K562 (cell line): ENCODE results near the gene CHST14. TPM values are rescaled to one million over a fixed set of nuclear protein-coding genes. Genes with fewer than 3 reads are reported as not detected.

Experiments used
- ASH1L ChIP-seq: fragments of 450-650 bp; IDR thresholded peaks from 2 replicates; pipeline ENCODE4 v1.6.1; 2018; ENCODE audit warnings: borderline replicate concordance, mild to moderate bottlenecking, low read depth; ENCODE audit not compliant: partially characterized antibody
- CTCFL ChIP-seq: IDR thresholded peaks from 2 replicates; pipeline ENCODE4 v1.6.1; 2011; ENCODE audit warnings: borderline replicate concordance, low read depth, mild to moderate bottlenecking, moderate library complexity, low read length; ENCODE audit not compliant: insufficient read depth, poor library complexity, severe bottlenecking
- EGR1 ChIP-seq: fragments of 450-650 bp; conservative IDR thresholded peaks from 2 replicates; pipeline ENCODE4 v1.6.1; 2017; ENCODE audit warnings: mild to moderate bottlenecking
- ELK1 ChIP-seq: sonication (generic); formaldehyde crosslinking; IDR thresholded peaks from 2 replicates; pipeline ENCODE4 v1.8.1; 2022; ENCODE audit warnings: missing genetic modification reagents
- ETV1 ChIP-seq: fragments of 450-650 bp; conservative IDR thresholded peaks from 2 replicates; pipeline ENCODE4 v1.6.1; 2016; ENCODE audit warnings: missing genetic modification characterization, control low read depth, low read depth, missing compliant biosample characterization
- HDGF ChIP-seq: fragments of 450-650 bp; IDR thresholded peaks from 2 replicates; pipeline ENCODE4 v1.6.1; 2016
- MAFG ChIP-seq: fragments of 450-650 bp; conservative IDR thresholded peaks from 2 replicates; pipeline ENCODE4 v1.6.1; 2016; ENCODE audit warnings: missing genetic modification characterization, missing compliant biosample characterization
- MXI1 ChIP-seq: IDR thresholded peaks from 2 replicates; pipeline ENCODE4 v1.6.1; 2011; ENCODE audit warnings: low read depth, mild to moderate bottlenecking, improper control_type of control experiment, low read length
- NRF1 ChIP-seq, 2 experiments: fragments of 450-650 bp; IDR thresholded peaks in 1 of 2; conservative IDR thresholded peaks in 1 of 2; 2 replicates each; pipeline ENCODE4 v1.6.1; 2014; ENCODE audit warnings: mild to moderate bottlenecking in 2 of 2
- PHTF2 ChIP-seq: fragments of 250-450 bp; sonication (Bioruptor Pico); IDR thresholded peaks from 2 replicates; pipeline ENCODE4 v1.5.0; 2021; ENCODE audit warnings: mild to moderate bottlenecking
- U2AF2 ChIP-seq: fragments of 200-400 bp; formaldehyde crosslinking; optimal IDR thresholded peaks from 2 replicates; pipeline ENCODE3; 2017; ENCODE audit warnings: low read depth, mild to moderate bottlenecking, low read length
- ZNF124 ChIP-seq: sonication (generic); formaldehyde crosslinking; IDR thresholded peaks from 2 replicates; pipeline ENCODE4 v1.8.1; 2022; ENCODE audit warnings: missing genetic modification reagents
- ZNF436 ChIP-seq: fragments of 250-450, 450-650 bp; sonication (Bioruptor Pico); formaldehyde crosslinking; IDR thresholded peaks from 2 replicates; pipeline ENCODE4 v1.7.0; 2020; ENCODE audit warnings: mild to moderate bottlenecking
- ZNF695 ChIP-seq: fragments of 450-650 bp; formaldehyde crosslinking; IDR thresholded peaks from 2 replicates; pipeline ENCODE4 v1.4.0; 2020; ENCODE audit warnings: mild to moderate bottlenecking, moderate library complexity
- ZNF79 ChIP-seq: fragments of 250-450 bp; sonication (Bioruptor Pico); IDR thresholded peaks from 2 replicates; pipeline ENCODE4 v1.4.0; 2020; ENCODE audit warnings: low read depth, mild to moderate bottlenecking, moderate library complexity
- ZSCAN32 ChIP-seq: fragments of 450-650 bp; formaldehyde crosslinking; IDR thresholded peaks from 2 replicates; pipeline ENCODE4 v1.4.0; 2020; ENCODE audit warnings: mild to moderate bottlenecking, moderate library complexity
- polyA plus RNA-seq, 8 experiments: library from polyadenylated mRNA; depleted of rRNA in 4 of 8; stranded (reverse) in 5 of 8; unstranded in 3 of 8; fragments of >200 nt; fragmentation: Nextera tagmentation in 2 of 8; fragmentation: Illumina TruSeq in 1 of 8; extraction: Ambion mirVana in 2 of 8; extraction: Trizol in 1 of 8; gene quantifications; 2 replicates each; pipeline versions ENCODE4 v1.2.1 to v1.2.3, GENCODE V29; 2011 to 2014; ENCODE audit warnings: inconsistent platforms in 1 of 8, missing spikeins in 1 of 8
- total RNA-seq, 7 experiments: library from RNA; depleted of rRNA in 6 of 7; stranded (reverse); fragments of >200 nt in 6 of 7; fragmentation: Illumina TruSeq in 2 of 7; extraction: Trizol in 2 of 7; gene quantifications; 2 replicates each; pipeline versions ENCODE4 v1.2.1 to v1.2.3, GENCODE V29; 2011 to 2021; ENCODE audit warnings: low replicate concordance in 1 of 7
- TF ChIP-seq, protein P1 (sequence below): fragments of 450-650 bp; formaldehyde crosslinking; IDR thresholded peaks from 2 replicates; pipeline ENCODE4 v1.4.0; 2020; ENCODE audit warnings: mild to moderate bottlenecking
- TF ChIP-seq, protein P2 (sequence below): fragments of 250-450 bp; sonication (Bioruptor Pico); IDR thresholded peaks from 2 replicates; pipeline ENCODE4 v1.4.0; 2020

Gene CHST14
- total and polyA plus RNA-seq, 9 of the 15 experiments (the other 6 are each of a cell fraction or from before 2014, with no cell fraction given), result 1.6 to 12.1 (median 4.5) TPM

- TF ChIP-seq CTCFL, result peak; percentile 57
- TF ChIP-seq HDGF, result no peak
- TF ChIP-seq NRF1 (conservative IDR thresholded peaks at IDR 0.05 in 1 of 2, IDR thresholded peaks at IDR 0.05 in 1 of 2), result peak; percentile 51 to 64; a peak in 3 of 4 replicates
- no peak for TF ChIP-seq PHTF2
- TF ChIP-seq ZNF436 (CRISPR knock-in tag), result no peak
- no peak for TF ChIP-seq ETV1 (tag)
- TF ChIP-seq MXI1, result no peak
- no peak for TF ChIP-seq ZNF695 (CRISPR knock-in tag)
- TF ChIP-seq MAFG (tag), result no peak
- no peak for TF ChIP-seq ZSCAN32 (CRISPR knock-in tag)
- TF ChIP-seq, protein P1, sequence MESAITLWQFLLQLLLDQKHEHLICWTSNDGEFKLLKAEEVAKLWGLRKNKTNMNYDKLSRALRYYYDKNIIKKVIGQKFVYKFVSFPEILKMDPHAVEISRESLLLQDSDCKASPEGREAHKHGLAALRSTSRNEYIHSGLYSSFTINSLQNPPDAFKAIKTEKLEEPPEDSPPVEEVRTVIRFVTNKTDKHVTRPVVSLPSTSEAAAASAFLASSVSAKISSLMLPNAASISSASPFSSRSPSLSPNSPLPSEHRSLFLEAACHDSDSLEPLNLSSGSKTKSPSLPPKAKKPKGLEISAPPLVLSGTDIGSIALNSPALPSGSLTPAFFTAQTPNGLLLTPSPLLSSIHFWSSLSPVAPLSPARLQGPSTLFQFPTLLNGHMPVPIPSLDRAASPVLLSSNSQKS (CRISPR knock-in tag), result no peak
- no peak for TF ChIP-seq ZNF79 (CRISPR knock-in tag)
- no peak for TF ChIP-seq ZNF124 (CRISPR knock-in tag)
- no peak for TF ChIP-seq ELK1
- no peak for TF ChIP-seq U2AF2
- peak; percentile 32; the same call in 1 of the 2 replicates for TF ChIP-seq EGR1
- peak; percentile 78 for TF ChIP-seq ASH1L
- TF ChIP-seq, protein P2, sequence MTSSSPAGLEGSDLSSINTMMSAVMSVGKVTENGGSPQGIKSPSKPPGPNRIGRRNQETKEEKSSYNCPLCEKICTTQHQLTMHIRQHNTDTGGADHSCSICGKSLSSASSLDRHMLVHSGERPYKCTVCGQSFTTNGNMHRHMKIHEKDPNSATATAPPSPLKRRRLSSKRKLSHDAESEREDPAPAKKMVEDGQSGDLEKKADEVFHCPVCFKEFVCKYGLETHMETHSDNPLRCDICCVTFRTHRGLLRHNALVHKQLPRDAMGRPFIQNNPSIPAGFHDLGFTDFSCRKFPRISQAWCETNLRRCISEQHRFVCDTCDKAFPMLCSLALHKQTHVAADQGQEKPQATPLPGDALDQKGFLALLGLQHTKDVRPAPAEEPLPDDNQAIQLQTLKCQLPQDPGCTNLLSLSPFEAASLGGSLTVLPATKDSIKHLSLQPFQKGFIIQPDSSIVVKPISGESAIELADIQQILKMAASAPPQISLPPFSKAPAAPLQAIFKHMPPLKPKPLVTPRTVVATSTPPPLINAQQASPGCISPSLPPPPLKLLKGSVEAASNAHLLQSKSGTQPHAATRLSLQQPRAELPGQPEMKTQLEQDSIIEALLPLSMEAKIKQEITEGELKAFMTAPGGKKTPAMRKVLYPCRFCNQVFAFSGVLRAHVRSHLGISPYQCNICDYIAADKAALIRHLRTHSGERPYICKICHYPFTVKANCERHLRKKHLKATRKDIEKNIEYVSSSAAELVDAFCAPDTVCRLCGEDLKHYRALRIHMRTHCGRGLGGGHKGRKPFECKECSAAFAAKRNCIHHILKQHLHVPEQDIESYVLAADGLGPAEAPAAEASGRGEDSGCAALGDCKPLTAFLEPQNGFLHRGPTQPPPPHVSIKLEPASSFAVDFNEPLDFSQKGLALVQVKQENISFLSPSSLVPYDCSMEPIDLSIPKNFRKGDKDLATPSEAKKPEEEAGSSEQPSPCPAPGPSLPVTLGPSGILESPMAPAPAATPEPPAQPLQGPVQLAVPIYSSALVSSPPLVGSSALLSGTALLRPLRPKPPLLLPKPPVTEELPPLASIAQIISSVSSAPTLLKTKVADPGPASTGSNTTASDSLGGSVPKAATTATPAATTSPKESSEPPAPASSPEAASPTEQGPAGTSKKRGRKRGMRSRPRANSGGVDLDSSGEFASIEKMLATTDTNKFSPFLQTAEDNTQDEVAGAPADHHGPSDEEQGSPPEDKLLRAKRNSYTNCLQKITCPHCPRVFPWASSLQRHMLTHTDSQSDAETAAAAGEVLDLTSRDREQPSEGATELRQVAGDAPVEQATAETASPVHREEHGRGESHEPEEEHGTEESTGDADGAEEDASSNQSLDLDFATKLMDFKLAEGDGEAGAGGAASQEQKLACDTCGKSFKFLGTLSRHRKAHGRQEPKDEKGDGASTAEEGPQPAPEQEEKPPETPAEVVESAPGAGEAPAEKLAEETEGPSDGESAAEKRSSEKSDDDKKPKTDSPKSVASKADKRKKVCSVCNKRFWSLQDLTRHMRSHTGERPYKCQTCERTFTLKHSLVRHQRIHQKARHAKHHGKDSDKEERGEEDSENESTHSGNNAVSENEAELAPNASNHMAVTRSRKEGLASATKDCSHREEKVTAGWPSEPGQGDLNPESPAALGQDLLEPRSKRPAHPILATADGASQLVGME (CRISPR knock-in tag), result no peak
Measured at GRCh38 chr15:40440743-40441564, 29.8 kb upstream of the CHST14 start, which contains the start of gene BAHD1 (continued).
